ENCODE data around the gene GAPT.

- TF ChIP-seq CTCF (IDR thresholded peaks at IDR 0.05) (no peak), POLR2A (IDR thresholded peaks at IDR 0.05) (no peak)
Observed at GRCh38 chr5:58482536-58482935, 8.7 kb upstream of the GAPT start.
